Left ventricle myocardium inferior (tissue), 1 donor: ENCODE measurements around the gene TBX20. TPM values are rescaled to one million over a fixed set of nuclear protein-coding genes. Genes with fewer than 3 reads are reported as not detected.
"Not testable (repeated sequence)": the region's sequence is repeated elsewhere in the genome, so short reads cannot be mapped to it uniquely, and the experiment has no call there.

ENCODE experiments used
- DNase-seq: peaks from one replicate; pipeline ENCODE4 v3.0.0-alpha.2; 2020
- H3K27ac ChIP-seq: fragments of 200-600 bp; replicated peaks from 2 replicates; pipeline ENCODE4 v1.8.0; 2021
- H3K27me3 ChIP-seq: fragments of 200-600 bp; 2 replicates; pipeline ENCODE4 v1.8.0; 2021; ENCODE audit warnings: low read depth
- H3K36me3 ChIP-seq: fragments of 200-600 bp; 2 replicates; pipeline ENCODE4 v1.8.0; 2021
- H3K4me1 ChIP-seq: fragments of 200-600 bp; 2 replicates; pipeline ENCODE4 v1.8.0; 2021
- H3K4me3 ChIP-seq: fragments of 200-600 bp; 2 replicates; pipeline ENCODE4 v1.8.0; 2021; ENCODE audit warnings: mild to moderate bottlenecking, moderate library complexity
- H3K9me3 ChIP-seq: fragments of 200-600 bp; replicated peaks from 2 replicates; pipeline ENCODE4 v1.8.0; 2021
- CTCF ChIP-seq: fragments of 200-600 bp; IDR thresholded peaks from 2 replicates; pipeline ENCODE4 v1.8.0; 2021; ENCODE audit warnings: antibody characterized with exemption, mild to moderate bottlenecking, borderline replicate concordance
- intact Hi-C: fragments of 100-400 bp; cut with micrococcal nuclease; formaldehyde crosslinking; loops from one replicate; pipeline ENCODE4 v1.11.0; 2022
- total RNA-seq: library from RNA; stranded (reverse); fragmentation: NEBNext Ultra II Directional; extraction: Animal tissue kit (Norgen Biotek cat#: 25700); gene quantifications from one replicate; pipeline ENCODE4 v1.2.1, GENCODE V29; 2021
- donor health status: DM: no; HTN: yes; CAD: no; lungs with severe emphysema.

The TBX20 gene
- total RNA-seq, 1 donor from 2014 or later, result 83.9 TPM

GRCh38 chr7:35241436-35241835 is 12.5 kb downstream of the TBX20 start:
- peak overlapping the region; percentile 42 for H3K4me3 ChIP-seq
- H3K27ac ChIP-seq, result peak overlapping the region; percentile 92
- peaks cover 73% of the 10 kb centered on the region for H3K4me1 ChIP-seq

GRCh38 chr7:35241008-35241407 is 12.9 kb downstream of the TBX20 start:
- H3K4me1 ChIP-seq, result peaks cover 69% of the 10 kb centered on the region
- intact Hi-C loops, DNase-seq, H3K9me3 ChIP-seq, H3K4me3 ChIP-seq, H3K27me3 ChIP-seq: not testable (repeated sequence)
- peaks cover 37% of the 10 kb centered on the region for H3K36me3 ChIP-seq
- H3K27ac ChIP-seq, result peak overlapping the region; percentile 52

More at GRCh38 chr7:35241436-35241835, 12.5 kb downstream of the TBX20 start:
- no peaks in the 10 kb centered on the region for H3K9me3 ChIP-seq
- H3K27me3 ChIP-seq, result peaks cover 11% of the 10 kb centered on the region
- DNase-seq, result no peak
- peaks cover 37% of the 10 kb centered on the region for H3K36me3 ChIP-seq
- intact Hi-C loops, result no loop called here
- TF ChIP-seq CTCF, result no peak

GRCh38 chr7:35238456-35238855 is 15.4 kb downstream of the TBX20 start:
- peaks cover 18% of the 10 kb centered on the region for H3K36me3 ChIP-seq
- H3K4me3 ChIP-seq, H3K27me3 ChIP-seq, DNase-seq, intact Hi-C loops, H3K9me3 ChIP-seq: not testable (repeated sequence)
- peaks cover 62% of the 10 kb centered on the region for H3K4me1 ChIP-seq
- H3K27ac ChIP-seq, result peak overlapping the region; percentile 33

- peaks cover 3% of the 10 kb centered on the region for H3K36me3 ChIP-seq
- H3K4me1 ChIP-seq, result peaks cover 63% of the 10 kb centered on the region
- DNase-seq, result no peak
- peak overlapping the region; percentile 71 for H3K27ac ChIP-seq
- TF ChIP-seq CTCF, result no peak
- H3K9me3 ChIP-seq, result no peaks in the 10 kb centered on the region
- peak overlapping the region; percentile 41 for H3K4me3 ChIP-seq
- intact Hi-C loops, result no loop called here
- no peaks in the 10 kb centered on the region for H3K27me3 ChIP-seq
Observed at GRCh38 chr7:35232994-35233393, 20.9 kb downstream of the TBX20 start.

- Histone ChIP-seq H3K27ac (peak overlapping the region; percentile 71), H3K4me1 (peaks cover 79% of the 10 kb centered on the region), H3K4me3 (peak overlapping the region; percentile 41)
- H3K9me3 ChIP-seq, DNase-seq, H3K36me3 ChIP-seq, intact Hi-C loops, H3K27me3 ChIP-seq: not testable (repeated sequence)
Observed at GRCh38 chr7:35231221-35231620, 22.7 kb downstream of the TBX20 start.

DNA sequence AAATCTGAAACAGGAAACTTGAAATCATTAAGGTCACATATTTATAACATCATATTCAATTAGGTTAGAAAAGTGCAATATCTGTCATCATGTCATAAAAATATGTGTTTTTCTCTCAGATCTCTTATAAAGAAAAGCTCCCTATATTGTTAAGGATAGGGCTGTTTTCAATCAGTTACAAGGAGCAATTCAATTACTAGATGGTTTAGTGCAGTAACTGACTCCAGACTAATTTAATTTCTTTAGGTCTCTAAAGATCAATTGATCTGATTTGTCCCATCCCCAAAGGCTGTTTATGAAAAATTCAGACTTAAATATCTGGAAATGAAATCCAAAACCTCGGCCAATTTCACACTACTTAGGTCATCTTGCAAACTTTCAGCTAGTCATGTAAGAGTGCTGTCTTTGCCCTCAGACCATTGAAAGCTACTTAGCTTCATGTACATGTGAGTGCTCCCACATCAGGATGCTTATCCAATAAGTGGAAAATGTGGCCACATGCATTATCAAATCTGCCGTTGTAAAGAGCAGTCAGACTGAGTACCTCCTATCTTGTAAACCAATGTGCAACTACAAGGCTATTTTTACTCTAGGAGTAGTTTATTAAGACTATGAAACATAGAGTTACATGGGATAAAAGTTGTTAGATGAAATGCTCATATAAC is 24.7 kb downstream of the TBX20 start:
- peaks cover 81% of the 10 kb centered on the region for H3K4me1 ChIP-seq
- intact Hi-C loops, result not testable (repeated sequence)

GRCh38 chr7:35228496-35229051 is 25.3 kb downstream of the TBX20 start:
- peaks cover 83% of the 10 kb centered on the region for H3K4me1 ChIP-seq
- peak overlapping the region; percentile 14 for H3K4me3 ChIP-seq
- intact Hi-C loops, H3K9me3 ChIP-seq, DNase-seq, H3K36me3 ChIP-seq, H3K27me3 ChIP-seq: not testable (repeated sequence)
- peak overlapping the region; percentile 71 for H3K27ac ChIP-seq

More for the DNA sequence above, 24.7 kb downstream of the TBX20 start:
- DNase-seq, H3K27me3 ChIP-seq, H3K9me3 ChIP-seq, H3K36me3 ChIP-seq: not testable (repeated sequence)
- peak overlapping the region; percentile 14 for H3K4me3 ChIP-seq
- peak overlapping the region; percentile 71 for H3K27ac ChIP-seq

DNA sequence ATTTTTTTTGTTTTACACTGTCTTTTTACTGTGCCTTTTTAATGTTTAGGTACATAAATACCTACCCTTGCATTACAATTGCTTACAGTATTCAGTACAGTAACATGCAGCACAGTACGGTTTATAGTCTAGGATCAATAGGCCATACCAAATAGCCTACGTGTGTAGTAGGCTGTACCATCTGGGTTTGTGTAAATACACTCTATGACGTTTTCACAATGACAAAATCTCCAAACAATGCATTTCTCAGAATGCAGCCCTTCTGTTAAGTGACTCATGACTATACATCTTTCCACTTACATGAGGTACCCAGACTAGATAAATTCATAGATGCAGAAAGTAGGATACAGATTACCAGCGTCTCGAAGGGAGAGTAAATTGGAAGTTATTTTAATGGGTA is 26.5 kb downstream of the TBX20 start:
- intact Hi-C loops, result not testable (repeated sequence)
- H3K27ac ChIP-seq, result peak overlapping the region; percentile 71

DNA sequence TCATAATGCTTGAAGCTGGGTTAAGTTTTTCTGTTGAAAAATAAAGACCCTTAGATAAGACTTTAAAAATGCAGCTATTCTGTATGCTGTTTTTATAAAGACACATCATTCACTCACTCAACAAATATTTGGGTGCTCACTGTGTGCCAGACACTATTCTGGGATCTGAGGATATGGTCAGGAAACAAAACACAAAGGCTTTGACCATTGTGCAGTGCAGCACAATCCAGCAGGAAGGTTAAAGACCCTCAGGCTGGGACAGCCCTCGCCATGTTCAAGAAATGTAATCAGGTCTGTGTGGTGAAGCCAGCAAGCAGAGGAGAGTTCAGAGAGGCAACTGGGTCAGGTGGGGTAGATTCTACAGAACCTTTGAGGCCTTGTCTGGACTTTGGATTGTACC is 31.5 kb downstream of the TBX20 start:
- H3K4me3 ChIP-seq, H3K27me3 ChIP-seq, intact Hi-C loops, H3K36me3 ChIP-seq, DNase-seq, H3K9me3 ChIP-seq: not testable (repeated sequence)
- Histone ChIP-seq H3K4me1 (peaks cover 72% of the 10 kb centered on the region), H3K27ac (peak overlapping the region; percentile 34)

More for the DNA sequence above, 26.5 kb downstream of the TBX20 start:
- not testable (repeated sequence) for H3K36me3 ChIP-seq, DNase-seq, H3K4me3 ChIP-seq, H3K9me3 ChIP-seq, H3K27me3 ChIP-seq
- H3K4me1 ChIP-seq, result peaks cover 83% of the 10 kb centered on the region

DNA sequence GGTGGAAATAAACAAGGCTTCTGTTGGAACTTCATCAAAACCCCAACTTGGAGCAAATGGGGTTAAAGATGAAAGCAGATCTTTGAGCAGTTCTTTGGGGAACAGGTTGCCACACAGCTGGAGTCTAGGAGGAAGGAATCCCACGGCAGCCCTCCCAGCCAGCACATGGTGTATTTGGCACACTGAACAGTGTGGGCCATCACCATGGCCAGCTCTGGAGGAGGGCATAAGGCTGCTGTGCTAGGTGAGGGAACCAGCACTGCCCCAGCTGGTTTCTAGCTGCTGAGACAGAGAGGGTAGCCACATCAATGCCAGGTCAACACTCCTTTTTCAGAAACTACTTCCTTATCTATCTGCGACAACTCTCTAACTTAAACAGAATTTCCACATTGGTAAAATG is 33.7 kb downstream of the TBX20 start:
- H3K4me3 ChIP-seq, DNase-seq, H3K27me3 ChIP-seq, H3K9me3 ChIP-seq, intact Hi-C loops: not testable (repeated sequence)
- H3K36me3 ChIP-seq, result peaks cover 15% of the 10 kb centered on the region
- H3K4me1 ChIP-seq, result peaks cover 72% of the 10 kb centered on the region
- H3K27ac ChIP-seq, result peak overlapping the region; percentile 22

DNA sequence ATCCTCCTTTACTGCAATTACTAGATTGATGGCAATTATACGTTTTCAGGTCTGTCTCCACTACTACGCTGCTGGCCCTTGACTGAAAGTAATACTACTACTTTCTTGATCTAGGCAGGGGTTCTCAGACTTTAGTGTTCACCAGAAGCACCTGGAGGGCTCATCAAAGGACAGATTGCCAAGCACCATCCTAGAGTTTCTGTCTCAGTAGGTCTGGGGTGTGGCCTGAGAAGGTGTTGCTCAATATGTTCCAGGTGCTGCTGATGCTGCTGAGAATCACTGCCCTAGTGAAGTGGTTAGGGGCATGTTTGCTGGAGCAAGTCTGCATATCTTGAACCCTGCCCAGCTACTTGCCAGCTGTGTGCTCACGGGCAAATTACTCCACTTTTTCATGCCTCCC is 37.9 kb downstream of the TBX20 start:
- H3K27me3 ChIP-seq, DNase-seq, intact Hi-C loops, H3K4me3 ChIP-seq, H3K9me3 ChIP-seq: not testable (repeated sequence)
- Histone ChIP-seq H3K36me3 (peaks cover 14% of the 10 kb centered on the region), H3K27ac (peak overlapping the region; percentile 22), H3K4me1 (peaks cover 45% of the 10 kb centered on the region)

DNA sequence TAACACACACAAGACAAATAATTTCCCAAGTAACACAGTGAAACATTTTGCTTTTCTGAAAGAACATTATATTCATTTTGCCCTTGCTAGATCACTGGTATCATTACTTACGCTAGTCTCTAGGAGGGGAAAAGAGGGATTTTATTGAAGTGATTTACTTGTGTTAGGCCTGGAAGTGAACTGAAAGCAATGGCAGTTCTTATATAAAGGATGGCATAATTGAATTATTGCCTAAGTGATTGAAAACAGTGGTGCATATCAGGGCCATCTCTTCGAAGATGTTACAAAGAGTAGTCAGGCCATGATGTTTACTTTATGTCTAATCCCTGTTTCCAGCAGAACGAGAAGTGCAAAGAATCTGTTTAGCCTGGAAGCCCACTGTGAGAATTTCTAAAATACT is 38.8 kb downstream of the TBX20 start:
- intact Hi-C loops, H3K27me3 ChIP-seq, H3K9me3 ChIP-seq, DNase-seq: not testable (repeated sequence)
- Histone ChIP-seq H3K4me1 (peaks cover 35% of the 10 kb centered on the region), H3K27ac (peak overlapping the region; percentile 63), H3K4me3 (peak overlapping the region; percentile 4), H3K36me3 (peaks cover 14% of the 10 kb centered on the region)
